GM21447 (cell line): ENCODE measurements around the gene VCAM1.
"Not testable (repeated sequence)": the region's sequence is repeated elsewhere in the genome, so short reads cannot be mapped to it uniquely, and the experiment has no call there.

Source experiments
- ATAC-seq: cut with Tn5 transposase; IDR thresholded peaks from one replicate; pipeline ENCODE4 v1.9.1; 2021; ENCODE audit not compliant: unreplicated experiment

Gene VCAM1

GRCh38 chr1:100773444-100773843 is 53.9 kb downstream of the VCAM1 start:
- ATAC-seq, result no peak

- no peak for ATAC-seq
These were observed 54.8 kb downstream of the VCAM1 start for GRCh38 chr1:100774370-100774769.

GRCh38 chr1:100775483-100775882 is 55.9 kb downstream of the VCAM1 start:
- no peak for ATAC-seq

GRCh38 chr1:100778748-100779147 is 59.2 kb downstream of the VCAM1 start:
- no peak for ATAC-seq

GRCh38 chr1:100780814-100781213 is 61.3 kb downstream of the VCAM1 start:
- ATAC-seq, result no peak

- ATAC-seq, result not testable (repeated sequence)
These were observed 62.2 kb downstream of the VCAM1 start for GRCh38 chr1:100781728-100782127.

- no peak for ATAC-seq
These were observed 63.0 kb downstream of the VCAM1 start for GRCh38 chr1:100782473-100783039.

GRCh38 chr1:100785470-100786052 is 66.0 kb downstream of the VCAM1 start:
- no peak for ATAC-seq

GRCh38 chr1:100786870-100787269 is 67.3 kb downstream of the VCAM1 start:
- no peak for ATAC-seq
